Liver (tissue), 9 donors: Measurements from ENCODE around the gene CHCHD4. TPM values are rescaled to one million over a fixed set of nuclear protein-coding genes. Genes with fewer than 3 reads are reported as not detected.
"Not testable (repeated sequence)": the region's sequence is repeated elsewhere in the genome, so short reads cannot be mapped to it uniquely, and the experiment has no call there.

Experiments used
- DNase-seq: peaks from one replicate; pipeline ENCODE4 v3.0.0-alpha.2; 2017; ENCODE audit warnings: low spot score
- H3K27ac ChIP-seq, 2 donors: one replicate each; pipeline ENCODE4 v1.7.0; 2013; ENCODE audit warnings: inconsistent platforms in 2 of 2, low read length in 2 of 2, control low read depth in 1 of 2, low read depth in 1 of 2, mild to moderate bottlenecking in 1 of 2
- H3K27me3 ChIP-seq, 4 donors: one replicate each; pipeline versions ENCODE4 v1.6.1 to v1.7.0; 2013; ENCODE audit warnings: low read length in 3 of 4, inconsistent platforms in 1 of 4, mild to moderate bottlenecking in 1 of 4, moderate library complexity in 1 of 4; ENCODE audit not compliant: control insufficient read depth in 4 of 4, insufficient read depth in 4 of 4
- H3K36me3 ChIP-seq, 4 donors: one replicate each; pipeline versions ENCODE4 v1.6.1 to v1.7.0; 2013; ENCODE audit warnings: low read length in 3 of 4, mild to moderate bottlenecking in 3 of 4, low read depth in 1 of 4, moderate library complexity in 1 of 4; ENCODE audit not compliant: control insufficient read depth in 4 of 4, insufficient read depth in 3 of 4
- H3K4me1 ChIP-seq, 4 donors: one replicate each; pipeline versions ENCODE4 v1.6.1 to v1.7.0; 2013; ENCODE audit warnings: low read length in 3 of 4, mild to moderate bottlenecking in 3 of 4, moderate library complexity in 1 of 4; ENCODE audit not compliant: control insufficient read depth in 4 of 4, insufficient read depth in 4 of 4
- H3K4me3 ChIP-seq, 3 donors: one replicate each; pipeline versions ENCODE4 v1.6.1 to v1.7.0; 2013; ENCODE audit warnings: low read length in 3 of 3, control low read depth in 1 of 3, low read depth in 1 of 3, mild to moderate bottlenecking in 1 of 3
- H3K9ac ChIP-seq, 2 donors: one replicate each; pipeline ENCODE4 v1.7.0; 2013; ENCODE audit warnings: low read length in 2 of 2, mild to moderate bottlenecking in 2 of 2, moderate library complexity in 2 of 2, control low read depth in 1 of 2, low read depth in 1 of 2
- H3K9me3 ChIP-seq, 4 donors: one replicate each; pipeline versions ENCODE4 v1.6.1 to v1.7.0; 2013; ENCODE audit warnings: low read length in 3 of 4; ENCODE audit not compliant: control insufficient read depth in 4 of 4
- ATF3 ChIP-seq: IDR thresholded peaks from 2 replicates; pipeline ENCODE4 v1.6.1; 2016; ENCODE audit warnings: antibody characterized with exemption
- CTCF ChIP-seq: fragments of 150-350 bp; IDR thresholded peaks from 2 replicates; pipeline ENCODE4 v1.5.1; 2017; ENCODE audit warnings: improper control_type of control experiment, low read depth, low read length; ENCODE audit not compliant: missing input control
- EGR1 ChIP-seq, 2 donors: IDR thresholded peaks; 2 replicates each; pipeline ENCODE4 v1.6.1; 2016 to 2018; ENCODE audit warnings: antibody characterized with exemption in 2 of 2, low read depth in 2 of 2
- FOXA1 ChIP-seq: IDR thresholded peaks from 2 replicates; pipeline ENCODE4 v1.6.1; 2016; ENCODE audit warnings: antibody characterized with exemption
- FOXA2 ChIP-seq: IDR thresholded peaks from 2 replicates; pipeline ENCODE4 v1.6.1; 2016; ENCODE audit warnings: antibody characterized with exemption
- HNF4A ChIP-seq, 2 donors: conservative IDR thresholded peaks; 2 replicates each; pipeline ENCODE4 v1.6.1; 2016; ENCODE audit warnings: antibody characterized with exemption in 2 of 2, mild to moderate bottlenecking in 2 of 2
- HNF4G ChIP-seq: IDR thresholded peaks from 2 replicates; pipeline ENCODE4 v1.6.1; 2016; ENCODE audit warnings: antibody characterized with exemption
- JUND ChIP-seq, 2 donors: IDR thresholded peaks; 2 replicates each; pipeline ENCODE4 v1.6.1; 2016; ENCODE audit warnings: antibody characterized with exemption in 2 of 2
- MAX ChIP-seq: IDR thresholded peaks from 2 replicates; pipeline ENCODE4 v1.6.1; 2016; ENCODE audit warnings: antibody characterized with exemption
- NR2F2 ChIP-seq: IDR thresholded peaks from 2 replicates; pipeline ENCODE4 v1.6.1; 2016; ENCODE audit warnings: antibody characterized with exemption
- RAD21 ChIP-seq, 2 donors: IDR thresholded peaks; 2 replicates each; pipeline ENCODE4 v1.6.1; 2016; ENCODE audit warnings: antibody characterized with exemption in 2 of 2, mild to moderate bottlenecking in 2 of 2
- REST ChIP-seq: IDR thresholded peaks from 2 replicates; pipeline ENCODE4 v1.6.1; 2016; ENCODE audit warnings: antibody characterized with exemption, mild to moderate bottlenecking
- SP1 ChIP-seq: IDR thresholded peaks from 2 replicates; pipeline ENCODE4 v1.6.1; 2018; ENCODE audit warnings: antibody characterized with exemption, mild to moderate bottlenecking
- TAF1 ChIP-seq: conservative IDR thresholded peaks from 2 replicates; pipeline ENCODE4 v1.6.1; 2016; ENCODE audit warnings: antibody characterized with exemption, mild to moderate bottlenecking
- YY1 ChIP-seq: IDR thresholded peaks from 2 replicates; pipeline ENCODE4 v1.6.1; 2016; ENCODE audit warnings: antibody characterized with exemption, mild to moderate bottlenecking
- ZBTB33 ChIP-seq: IDR thresholded peaks from 2 replicates; pipeline ENCODE4 v1.6.1; 2016; ENCODE audit warnings: antibody characterized with exemption
- WGBS: extraction: QIAGEN DNeasy Blood & Tissue Kit; methylation state at CpG from one replicate; pipeline ENCODE4 v1.1.7; 2013; 5-methylcytosine and 5-hydroxymethylcytosine counted together
- polyA plus RNA-seq, 2 donors: library from polyadenylated mRNA; stranded (reverse) in 1 of 2; unstranded in 1 of 2; fragments of 200-250 nt in 1 of 2; fragments of >200 nt in 1 of 2; fragmentation: Nextera tagmentation in 1 of 2; extraction: Ambion mirVana in 1 of 2; gene quantifications; one replicate each; pipeline versions ENCODE4 v1.2.1 to v1.2.3, GENCODE V29; 2013 to 2015
- total RNA-seq, 2 donors: library from RNA; depleted of rRNA; stranded (reverse); fragments of >200 nt; gene quantifications; one replicate each; pipeline ENCODE4 v1.2.3, GENCODE V29; 2014
- donor health status: healthy.
- donor health status: healthy.
- donor health status: healthy.
- donor health status: healthy.
- donor health status: healthy.

CHCHD4 gene
- total and polyA plus RNA-seq, 4 donors = 7.0 to 11.3 (median 9.5) TPM

- TF ChIP-seq ATF3 = no peak
Measured at GRCh38 chr3:14077310-14077709, 47.4 kb downstream of the CHCHD4 start (continued).

GRCh38 chr3:14075233-14075632, 49.4 kb downstream of the CHCHD4 start:
- not testable (repeated sequence) for H3K4me3 ChIP-seq, DNase-seq, H3K27ac ChIP-seq, H3K27me3 ChIP-seq, H3K9me3 ChIP-seq, H3K36me3 ChIP-seq, H3K9ac ChIP-seq, H3K4me1 ChIP-seq
- 79% methylated on average over 3 of the region's 3 CpGs for WGBS

- Histone ChIP-seq H3K36me3 (no peaks in the 10 kb centered on the region), H3K9me3 (no peaks in the 10 kb centered on the region), H3K27me3 (no peaks in the 10 kb centered on the region), H3K4me1 (no peaks in the 10 kb centered on the region), H3K9ac (no peak overlapping the region), H3K4me3 (no peak overlapping the region), H3K27ac (no peak overlapping the region)
- WGBS = 77% methylated on average over 4 of the region's 4 CpGs
- no peak for TF ChIP-seq TAF1
- TF ChIP-seq RAD21 (IDR thresholded peaks at IDR 0.05) = no peak
- no peak for TF ChIP-seq HNF4A (conservative IDR thresholded peaks at IDR 0.05)
- no peak for TF ChIP-seq NR2F2
- no peak for TF ChIP-seq REST
- TF ChIP-seq ATF3 = no peak
- no peak for TF ChIP-seq MAX
- TF ChIP-seq HNF4G = no peak
- no peak for TF ChIP-seq YY1
- no peak for TF ChIP-seq CTCF
- no peak for TF ChIP-seq EGR1 (IDR thresholded peaks at IDR 0.05; ENCODE audit: low read depth in 2 of 2)
- TF ChIP-seq JUND (IDR thresholded peaks at IDR 0.05) = no peak
- no peak for TF ChIP-seq ZBTB33
- no peak for TF ChIP-seq FOXA2
- no peak for TF ChIP-seq SP1
- TF ChIP-seq FOXA1 = no peak
- no peak for DNase-seq
Measured at GRCh38 chr3:14064910-14065309, 59.8 kb downstream of the CHCHD4 start.
